ENCODE results near the gene MEI1.

MEI1 gene

GRCh38 chr22:41844513-41844912 is 145.2 kb downstream of the MEI1 start:
- DNase-seq: no peak

- DNase-seq: no peak
Observed at GRCh38 chr22:41845380-41846267, 146.3 kb downstream of the MEI1 start.

- no peak for DNase-seq
Observed at GRCh38 chr22:41846268-41846987, 147.1 kb downstream of the MEI1 start.

GRCh38 chr22:41847300-41847699 is 148.0 kb downstream of the MEI1 start:
- no peak for DNase-seq

GRCh38 chr22:41848468-41848867 is 149.2 kb downstream of the MEI1 start:
- DNase-seq: no peak

Measured in NCI-H1930 (cell line).